H9 (cell line): ENCODE results near the gene MEMO1. TPM values are rescaled to one million over a fixed set of nuclear protein-coding genes. Genes with fewer than 3 reads are reported as not detected.

Experiments
- DNase-seq: peaks from one replicate; pipeline ENCODE4 v3.0.0-alpha.2; 2017
- H2AFZ ChIP-seq: one replicate; pipeline ENCODE4 v1.6.1; 2013; ENCODE audit warnings: mild to moderate bottlenecking, low read length, control low read depth, moderate library complexity
- H2AK5ac ChIP-seq: 2 replicates; pipeline ENCODE4 v1.6.1; 2013; ENCODE audit warnings: low read length, control low read depth, mixed read lengths; ENCODE audit not compliant: insufficient read length
- H2BK120ac ChIP-seq: one replicate; pipeline ENCODE4 v1.6.1; 2013; ENCODE audit warnings: low read depth, mild to moderate bottlenecking, low read length, control low read depth, inconsistent platforms; ENCODE audit not compliant: poor library complexity, severe bottlenecking
- H2BK12ac ChIP-seq: 2 replicates; pipeline ENCODE4 v1.6.1; 2013; ENCODE audit warnings: low read length, control low read depth, mixed read lengths, low read depth; ENCODE audit not compliant: insufficient read length
- H2BK15ac ChIP-seq: 2 replicates; pipeline ENCODE4 v1.6.1; 2013; ENCODE audit warnings: low read depth, low read length, control low read depth
- H2BK20ac ChIP-seq: one replicate; pipeline ENCODE4 v1.6.1; 2013; ENCODE audit warnings: low read depth, mild to moderate bottlenecking, low read length, control low read depth, inconsistent platforms; ENCODE audit not compliant: poor library complexity, severe bottlenecking
- H2BK5ac ChIP-seq: 2 replicates; pipeline ENCODE4 v1.6.1; 2013; ENCODE audit warnings: low read length, control low read depth, mixed read lengths; ENCODE audit not compliant: insufficient read length
- H3K14ac ChIP-seq: 2 replicates; pipeline ENCODE4 v1.6.1; 2013; ENCODE audit warnings: low read length, control low read depth; ENCODE audit not compliant: insufficient read depth
- H3K18ac ChIP-seq: 2 replicates; pipeline ENCODE4 v1.6.1; 2013; ENCODE audit warnings: low read depth, mild to moderate bottlenecking, mixed read lengths, low read length, control low read depth; ENCODE audit not compliant: insufficient read length
- H3K23ac ChIP-seq: 2 replicates; pipeline ENCODE4 v1.6.1; 2013; ENCODE audit warnings: low read length, control low read depth, mixed read lengths, low read depth; ENCODE audit not compliant: insufficient read length
- H3K23me2 ChIP-seq: 2 replicates; pipeline ENCODE4 v1.6.1; 2013; ENCODE audit warnings: low read depth, mild to moderate bottlenecking, mixed read lengths, low read length, control low read depth; ENCODE audit not compliant: insufficient read length, poor library complexity, severe bottlenecking
- H3K27ac ChIP-seq: 2 replicates; pipeline ENCODE4 v1.5.1; 2013; ENCODE audit warnings: low read length, control low read depth, mixed read lengths, low read depth; ENCODE audit not compliant: insufficient read length
- H3K27me3 ChIP-seq: 2 replicates; pipeline ENCODE4 v1.6.1; 2013; ENCODE audit warnings: low read length, control low read depth, inconsistent platforms; ENCODE audit not compliant: insufficient read depth
- H3K4ac ChIP-seq: 2 replicates; pipeline ENCODE4 v1.6.1; 2013; ENCODE audit warnings: low read depth, mild to moderate bottlenecking, control low read depth, inconsistent platforms, low read length, moderate library complexity
- H3K4me1 ChIP-seq: 2 replicates; pipeline ENCODE4 v1.6.1; 2013; ENCODE audit warnings: low read length, control low read depth, inconsistent platforms; ENCODE audit not compliant: insufficient read depth
- H3K4me2 ChIP-seq: 2 replicates; pipeline ENCODE4 v1.6.1; 2013; ENCODE audit warnings: low read length, control low read depth, mixed read lengths; ENCODE audit not compliant: insufficient read length, insufficient read depth
- H3K56ac ChIP-seq: 2 replicates; pipeline ENCODE4 v1.6.1; 2013; ENCODE audit warnings: low read depth, mild to moderate bottlenecking, mixed read lengths, low read length, control low read depth; ENCODE audit not compliant: insufficient read length
- H3K79me1 ChIP-seq: 2 replicates; pipeline ENCODE4 v1.6.1; 2013; ENCODE audit warnings: low read depth, mild to moderate bottlenecking, moderate library complexity, low read length, control low read depth, inconsistent platforms; ENCODE audit not compliant: insufficient read depth, poor library complexity, severe bottlenecking
- H3K79me2 ChIP-seq: 2 replicates; pipeline ENCODE4 v1.6.1; 2013; ENCODE audit warnings: low read length, control low read depth, inconsistent platforms; ENCODE audit not compliant: insufficient read depth
- H3K9ac ChIP-seq: 2 replicates; pipeline ENCODE4 v1.6.1; 2013; ENCODE audit warnings: low read length, control low read depth, mixed read lengths; ENCODE audit not compliant: insufficient read length; ENCODE audit errors: extremely low read depth
- H3K9me3 ChIP-seq: one replicate; pipeline ENCODE4 v1.6.1; 2013; ENCODE audit warnings: low read depth, low read length, inconsistent platforms; ENCODE audit not compliant: control insufficient read depth
- H3T11ph ChIP-seq: one replicate; pipeline ENCODE4 v1.6.1; 2013; ENCODE audit warnings: mild to moderate bottlenecking, low read length, control low read depth, inconsistent platforms
- H4K20me1 ChIP-seq: one replicate; pipeline ENCODE4 v1.6.1; 2013; ENCODE audit not compliant: control insufficient read depth, insufficient read length, insufficient read depth
- H4K5ac ChIP-seq: 2 replicates; pipeline ENCODE4 v1.6.1; 2013; ENCODE audit warnings: low read depth, mild to moderate bottlenecking, mixed read lengths, low read length, control low read depth; ENCODE audit not compliant: insufficient read length
- H4K8ac ChIP-seq: replicated peaks from 2 replicates; pipeline ENCODE4 v1.6.1; 2013; ENCODE audit warnings: low read length, control low read depth, mixed read lengths, low read depth; ENCODE audit not compliant: insufficient read length
- H4K91ac ChIP-seq: 2 replicates; pipeline ENCODE4 v1.6.1; 2013; ENCODE audit warnings: low read depth, mild to moderate bottlenecking, moderate library complexity, mixed read lengths, low read length, control low read depth; ENCODE audit not compliant: insufficient read length
- H3K27ac Mint-ChIP-seq, 3 experiments: 2 replicates in 2 of 3; 3 replicates in 1 of 3; pipeline ENCODE4 v1.8.0; 2020 to 2021; ENCODE audit warnings: mixed read lengths in 3 of 3, mild to moderate bottlenecking in 1 of 3, moderate library complexity in 1 of 3
- H3K27me3 Mint-ChIP-seq: 2 replicates; pipeline ENCODE4 v1.8.0; 2021; ENCODE audit warnings: low read depth, mild to moderate bottlenecking, moderate library complexity, mixed read lengths
- H3K36me3 Mint-ChIP-seq, 3 experiments: 2 replicates in 2 of 3; 3 replicates in 1 of 3; pipeline ENCODE4 v1.8.0; 2020 to 2021; ENCODE audit warnings: low read depth in 3 of 3, mixed read lengths in 3 of 3; ENCODE audit not compliant: insufficient read depth in 1 of 3
- H3K4me1 Mint-ChIP-seq, 2 experiments: 2 replicates each; pipeline ENCODE4 v1.8.0; 2020; ENCODE audit warnings: mixed read lengths in 2 of 2
- H3K4me3 Mint-ChIP-seq, 2 experiments: 2 replicates in 1 of 2; 3 replicates in 1 of 2; pipeline ENCODE4 v1.8.0; 2020 to 2021; ENCODE audit warnings: mild to moderate bottlenecking in 2 of 2, mixed read lengths in 2 of 2, moderate library complexity in 1 of 2
- H3K9me3 Mint-ChIP-seq, 2 experiments: 2 replicates in 1 of 2; 3 replicates in 1 of 2; pipeline ENCODE4 v1.8.0; 2020; ENCODE audit warnings: mild to moderate bottlenecking in 2 of 2, mixed read lengths in 2 of 2, moderate library complexity in 1 of 2
- CTCF ChIP-seq: fragments of 200-600 bp; sonication (generic); conservative IDR thresholded peaks from 3 replicates; pipeline ENCODE4 v1.8.0; 2021; ENCODE audit warnings: antibody characterized with exemption, mild to moderate bottlenecking
- WGBS: extraction: QIAGEN DNeasy Blood & Tissue Kit; methylation state at CpG from one replicate; pipeline ENCODE4 v1.1.7; 2013; ENCODE audit warnings: missing lambda C conversion rate, low lambda C conversion rate, mixed read lengths; ENCODE audit not compliant: insufficient read length; ENCODE audit errors: extremely low coverage; 5-methylcytosine and 5-hydroxymethylcytosine counted together
- total RNA-seq: library from RNA; stranded (reverse); gene quantifications from 2 replicates; pipeline ENCODE4 v1.2.1, GENCODE V29; 2021

MEMO1 gene
- total RNA-seq, 1 experiment from 2014 or later, result 49.4 TPM

- Histone ChIP-seq H3K4ac (no peak overlapping the region), H4K8ac (no peak overlapping the region), H4K20me1 (no peaks in the 10 kb centered on the region), H2AK5ac (no peak overlapping the region), H3K4me1 (no peaks in the 10 kb centered on the region), H3K9ac (no peak overlapping the region), H3K23ac (no peak overlapping the region), H2BK12ac (no peak overlapping the region), H3K79me2 (peaks cover 9% of the 10 kb centered on the region; the same call in 1 of the 2 replicates), H3K18ac (no peak overlapping the region), H3K27me3 (no peaks in the 10 kb centered on the region), H3K56ac (no peak overlapping the region), H3K14ac (no peak overlapping the region), H3K23me2 (no peaks in the 10 kb centered on the region), H2BK20ac (no peak overlapping the region), H2AFZ (no peak overlapping the region), H3T11ph (no peak overlapping the region), H3K4me2 (no peak overlapping the region), H2BK5ac (no peak overlapping the region), H2BK15ac (no peak overlapping the region), H3K9me3 (no peaks in the 10 kb centered on the region), H4K5ac (no peak overlapping the region), H4K91ac (no peak overlapping the region), H3K27ac (no peak overlapping the region), H2BK120ac (no peak overlapping the region), H3K79me1 (peaks cover 4% of the 10 kb centered on the region)
- no peak for DNase-seq
- WGBS, result no CpG with 5 or more reads among the region's 4 CpGs
- H3K9me3 Mint-ChIP-seq, result no peaks in the 10 kb centered on the region
- no peak overlapping the region for H3K4me3 Mint-ChIP-seq
- peaks cover 4 to 7% of the 10 kb centered on the region in 2 experiments; a peak in 2 of 4 replicates for H3K4me1 Mint-ChIP-seq
- H3K36me3 Mint-ChIP-seq, result peaks cover 0 to 3% (median 0%) of the 10 kb centered on the region in 3 experiments; a peak in 1 of 7 replicates
- no peaks in the 10 kb centered on the region for H3K27me3 Mint-ChIP-seq
- TF ChIP-seq CTCF, result no peak
- H3K27ac Mint-ChIP-seq, result no peak overlapping the region; a peak in 1 of 7 replicates
These were observed 11.4 kb downstream of the MEMO1 start for GRCh38 chr2:31999438-31999837.
